ENCODE data around the gene RDH5. TPM values are rescaled to one million over a fixed set of nuclear protein-coding genes. Genes with fewer than 3 reads are reported as not detected.
A peak's percentile ranks its signal among the peaks of the same experiment; 100 is the strongest.

RDH5 gene
- total RNA-seq, 1 experiment from 2014 or later, result 5.8 TPM

DNA sequence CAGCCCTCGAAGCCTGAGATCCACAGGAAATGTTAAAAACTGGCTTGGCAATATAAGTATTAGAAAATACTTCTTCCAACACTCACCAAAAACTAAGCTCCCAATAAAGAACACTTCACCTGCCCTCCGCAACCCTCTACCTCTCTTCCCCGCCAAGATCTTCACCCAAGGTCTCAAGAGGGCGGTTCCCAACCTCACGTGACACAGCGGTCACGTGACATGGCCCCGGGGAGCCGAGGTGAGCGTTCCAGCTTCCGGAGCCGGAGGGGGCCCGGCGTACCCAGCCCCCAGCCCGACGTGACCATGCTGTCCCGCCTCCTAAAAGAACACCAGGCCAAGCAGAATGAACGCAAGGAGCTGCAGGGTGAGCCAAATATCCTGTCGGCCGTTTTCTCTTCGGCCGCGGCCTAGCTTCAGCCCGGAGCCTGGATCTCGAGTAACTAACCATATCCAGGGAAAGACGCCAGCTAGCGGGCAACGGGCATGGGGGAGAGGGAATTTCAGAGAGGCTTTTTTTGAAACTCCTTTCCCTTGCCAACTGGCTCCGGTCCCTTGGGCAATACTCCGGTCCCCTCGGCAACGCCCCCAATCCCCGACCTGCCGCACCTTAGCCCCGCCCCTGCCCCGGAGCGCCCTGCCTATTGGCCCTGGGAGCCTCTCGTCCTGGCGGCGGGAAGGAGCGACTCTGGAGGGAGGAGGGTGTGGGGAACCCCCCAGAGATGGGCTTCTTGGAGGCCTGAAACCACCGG, 4.2 kb upstream of the RDH5 start, which contains the start of gene BLOC1S1 (continued):
- TF ChIP-seq, protein P1, sequence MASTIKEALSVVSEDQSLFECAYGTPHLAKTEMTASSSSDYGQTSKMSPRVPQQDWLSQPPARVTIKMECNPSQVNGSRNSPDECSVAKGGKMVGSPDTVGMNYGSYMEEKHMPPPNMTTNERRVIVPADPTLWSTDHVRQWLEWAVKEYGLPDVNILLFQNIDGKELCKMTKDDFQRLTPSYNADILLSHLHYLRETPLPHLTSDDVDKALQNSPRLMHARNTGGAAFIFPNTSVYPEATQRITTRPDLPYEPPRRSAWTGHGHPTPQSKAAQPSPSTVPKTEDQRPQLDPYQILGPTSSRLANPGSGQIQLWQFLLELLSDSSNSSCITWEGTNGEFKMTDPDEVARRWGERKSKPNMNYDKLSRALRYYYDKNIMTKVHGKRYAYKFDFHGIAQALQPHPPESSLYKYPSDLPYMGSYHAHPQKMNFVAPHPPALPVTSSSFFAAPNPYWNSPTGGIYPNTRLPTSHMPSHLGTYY (CRISPR knock-in tag; IDR thresholded peaks at IDR 0.05), result no peak
- no peak for TF ChIP-seq CBFB (CRISPR knock-in tag; IDR thresholded peaks at IDR 0.05; ENCODE audit: low read depth)
- no peak for TF ChIP-seq ZNF121 (CRISPR knock-in tag; IDR thresholded peaks at IDR 0.05)
- TF ChIP-seq, protein P2, sequence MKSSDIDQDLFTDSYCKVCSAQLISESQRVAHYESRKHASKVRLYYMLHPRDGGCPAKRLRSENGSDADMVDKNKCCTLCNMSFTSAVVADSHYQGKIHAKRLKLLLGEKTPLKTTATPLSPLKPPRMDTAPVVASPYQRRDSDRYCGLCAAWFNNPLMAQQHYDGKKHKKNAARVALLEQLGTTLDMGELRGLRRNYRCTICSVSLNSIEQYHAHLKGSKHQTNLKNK (CRISPR knock-in tag; IDR thresholded peaks at IDR 0.05), result no peak
- TF ChIP-seq, protein P3, sequence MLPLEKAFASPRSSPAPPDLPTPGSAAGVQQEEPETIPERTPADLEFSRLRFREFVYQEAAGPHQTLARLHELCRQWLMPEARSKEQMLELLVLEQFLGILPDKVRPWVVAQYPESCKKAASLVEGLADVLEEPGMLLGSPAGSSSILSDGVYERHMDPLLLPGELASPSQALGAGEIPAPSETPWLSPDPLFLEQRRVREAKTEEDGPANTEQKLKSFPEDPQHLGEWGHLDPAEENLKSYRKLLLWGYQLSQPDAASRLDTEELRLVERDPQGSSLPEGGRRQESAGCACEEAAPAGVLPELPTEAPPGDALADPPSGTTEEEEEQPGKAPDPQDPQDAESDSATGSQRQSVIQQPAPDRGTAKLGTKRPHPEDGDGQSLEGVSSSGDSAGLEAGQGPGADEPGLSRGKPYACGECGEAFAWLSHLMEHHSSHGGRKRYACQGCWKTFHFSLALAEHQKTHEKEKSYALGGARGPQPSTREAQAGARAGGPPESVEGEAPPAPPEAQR (CRISPR knock-in tag; IDR thresholded peaks at IDR 0.05), result no peak
- TF ChIP-seq ZNF416 (CRISPR knock-in tag; IDR thresholded peaks at IDR 0.05), result no peak
- TF ChIP-seq RORB (CRISPR knock-in tag; IDR thresholded peaks at IDR 0.05), result no peak
- no peak for TF ChIP-seq MXD4 (CRISPR knock-in tag; IDR thresholded peaks at IDR 0.05; ENCODE audit: borderline replicate concordance)
- TF ChIP-seq, protein P4, sequence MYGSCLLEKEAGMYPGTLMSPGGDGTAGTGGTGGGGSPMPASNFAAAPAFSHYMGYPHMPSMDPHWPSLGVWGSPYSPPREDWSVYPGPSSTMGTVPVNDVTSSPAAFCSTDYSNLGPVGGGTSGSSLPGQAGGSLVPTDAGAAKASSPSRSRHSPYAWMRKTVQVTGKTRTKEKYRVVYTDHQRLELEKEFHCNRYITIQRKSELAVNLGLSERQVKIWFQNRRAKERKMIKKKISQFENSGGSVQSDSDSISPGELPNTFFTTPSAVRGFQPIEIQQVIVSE (CRISPR knock-in tag; IDR thresholded peaks at IDR 0.05; ENCODE audit: borderline replicate concordance), result no peak
- TF ChIP-seq ZBTB21 (CRISPR knock-in tag; IDR thresholded peaks at IDR 0.05; ENCODE audit: borderline replicate concordance), result no peak
- TF ChIP-seq, protein P5, sequence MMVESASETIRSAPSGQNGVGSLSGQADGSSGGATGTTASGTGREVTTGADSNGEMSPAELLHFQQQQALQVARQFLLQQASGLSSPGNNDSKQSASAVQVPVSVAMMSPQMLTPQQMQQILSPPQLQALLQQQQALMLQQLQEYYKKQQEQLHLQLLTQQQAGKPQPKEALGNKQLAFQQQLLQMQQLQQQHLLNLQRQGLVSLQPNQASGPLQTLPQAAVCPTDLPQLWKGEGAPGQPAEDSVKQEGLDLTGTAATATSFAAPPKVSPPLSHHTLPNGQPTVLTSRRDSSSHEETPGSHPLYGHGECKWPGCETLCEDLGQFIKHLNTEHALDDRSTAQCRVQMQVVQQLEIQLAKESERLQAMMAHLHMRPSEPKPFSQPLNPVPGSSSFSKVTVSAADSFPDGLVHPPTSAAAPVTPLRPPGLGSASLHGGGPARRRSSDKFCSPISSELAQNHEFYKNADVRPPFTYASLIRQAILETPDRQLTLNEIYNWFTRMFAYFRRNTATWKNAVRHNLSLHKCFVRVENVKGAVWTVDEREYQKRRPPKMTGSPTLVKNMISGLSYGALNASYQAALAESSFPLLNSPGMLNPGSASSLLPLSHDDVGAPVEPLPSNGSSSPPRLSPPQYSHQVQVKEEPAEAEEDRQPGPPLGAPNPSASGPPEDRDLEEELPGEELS (CRISPR knock-in tag; IDR thresholded peaks at IDR 0.05), result no peak; the same call in 1 of the 2 replicates
- TF ChIP-seq HMGA2 (CRISPR knock-in tag; IDR thresholded peaks at IDR 0.05), result no peak
- TF ChIP-seq, protein P6, sequence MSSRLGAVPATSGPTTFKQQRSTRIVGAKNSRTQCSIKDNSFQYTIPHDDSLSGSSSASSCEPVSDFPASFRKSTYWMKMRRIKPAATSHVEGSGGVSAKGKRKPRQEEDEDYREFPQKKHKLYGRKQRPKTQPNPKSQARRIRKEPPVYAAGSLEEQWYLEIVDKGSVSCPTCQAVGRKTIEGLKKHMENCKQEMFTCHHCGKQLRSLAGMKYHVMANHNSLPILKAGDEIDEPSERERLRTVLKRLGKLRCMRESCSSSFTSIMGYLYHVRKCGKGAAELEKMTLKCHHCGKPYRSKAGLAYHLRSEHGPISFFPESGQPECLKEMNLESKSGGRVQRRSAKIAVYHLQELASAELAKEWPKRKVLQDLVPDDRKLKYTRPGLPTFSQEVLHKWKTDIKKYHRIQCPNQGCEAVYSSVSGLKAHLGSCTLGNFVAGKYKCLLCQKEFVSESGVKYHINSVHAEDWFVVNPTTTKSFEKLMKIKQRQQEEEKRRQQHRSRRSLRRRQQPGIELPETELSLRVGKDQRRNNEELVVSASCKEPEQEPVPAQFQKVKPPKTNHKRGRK (CRISPR knock-in tag; IDR thresholded peaks at IDR 0.05; ENCODE audit: borderline replicate concordance), result no peak
- no peak for TF ChIP-seq NR1H2 (CRISPR knock-in tag; IDR thresholded peaks at IDR 0.05)
- TF ChIP-seq, protein P7, sequence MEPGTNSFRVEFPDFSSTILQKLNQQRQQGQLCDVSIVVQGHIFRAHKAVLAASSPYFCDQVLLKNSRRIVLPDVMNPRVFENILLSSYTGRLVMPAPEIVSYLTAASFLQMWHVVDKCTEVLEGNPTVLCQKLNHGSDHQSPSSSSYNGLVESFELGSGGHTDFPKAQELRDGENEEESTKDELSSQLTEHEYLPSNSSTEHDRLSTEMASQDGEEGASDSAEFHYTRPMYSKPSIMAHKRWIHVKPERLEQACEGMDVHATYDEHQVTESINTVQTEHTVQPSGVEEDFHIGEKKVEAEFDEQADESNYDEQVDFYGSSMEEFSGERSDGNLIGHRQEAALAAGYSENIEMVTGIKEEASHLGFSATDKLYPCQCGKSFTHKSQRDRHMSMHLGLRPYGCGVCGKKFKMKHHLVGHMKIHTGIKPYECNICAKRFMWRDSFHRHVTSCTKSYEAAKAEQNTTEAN (CRISPR knock-in tag; IDR thresholded peaks at IDR 0.05), result no peak
- TF ChIP-seq, protein P8, sequence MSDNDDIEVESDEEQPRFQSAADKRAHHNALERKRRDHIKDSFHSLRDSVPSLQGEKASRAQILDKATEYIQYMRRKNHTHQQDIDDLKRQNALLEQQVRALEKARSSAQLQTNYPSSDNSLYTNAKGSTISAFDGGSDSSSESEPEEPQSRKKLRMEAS (CRISPR knock-in tag; IDR thresholded peaks at IDR 0.05), result peak; percentile 88
- TF ChIP-seq, protein P9, sequence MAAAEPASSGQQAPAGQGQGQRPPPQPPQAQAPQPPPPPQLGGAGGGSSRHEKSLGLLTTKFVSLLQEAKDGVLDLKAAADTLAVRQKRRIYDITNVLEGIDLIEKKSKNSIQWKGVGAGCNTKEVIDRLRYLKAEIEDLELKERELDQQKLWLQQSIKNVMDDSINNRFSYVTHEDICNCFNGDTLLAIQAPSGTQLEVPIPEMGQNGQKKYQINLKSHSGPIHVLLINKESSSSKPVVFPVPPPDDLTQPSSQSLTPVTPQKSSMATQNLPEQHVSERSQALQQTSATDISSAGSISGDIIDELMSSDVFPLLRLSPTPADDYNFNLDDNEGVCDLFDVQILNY (CRISPR knock-in tag; IDR thresholded peaks at IDR 0.05), result no peak; the same call in none of the 2 replicates
- TF ChIP-seq, protein P10, sequence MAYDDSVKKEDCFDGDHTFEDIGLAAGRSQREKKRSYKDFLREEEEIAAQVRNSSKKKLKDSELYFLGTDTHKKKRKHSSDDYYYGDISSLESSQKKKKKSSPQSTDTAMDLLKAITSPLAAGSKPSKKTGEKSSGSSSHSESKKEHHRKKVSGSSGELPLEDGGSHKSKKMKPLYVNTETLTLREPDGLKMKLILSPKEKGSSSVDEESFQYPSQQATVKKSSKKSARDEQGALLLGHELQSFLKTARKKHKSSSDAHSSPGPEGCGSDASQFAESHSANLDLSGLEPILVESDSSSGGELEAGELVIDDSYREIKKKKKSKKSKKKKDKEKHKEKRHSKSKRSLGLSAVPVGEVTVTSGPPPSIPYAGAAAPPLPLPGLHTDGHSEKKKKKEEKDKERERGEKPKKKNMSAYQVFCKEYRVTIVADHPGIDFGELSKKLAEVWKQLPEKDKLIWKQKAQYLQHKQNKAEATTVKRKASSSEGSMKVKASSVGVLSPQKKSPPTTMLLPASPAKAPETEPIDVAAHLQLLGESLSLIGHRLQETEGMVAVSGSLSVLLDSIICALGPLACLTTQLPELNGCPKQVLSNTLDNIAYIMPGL (CRISPR knock-in tag; IDR thresholded peaks at IDR 0.05), result peak; percentile 57; the same call in 1 of the 2 replicates
- TF ChIP-seq, protein P11, sequence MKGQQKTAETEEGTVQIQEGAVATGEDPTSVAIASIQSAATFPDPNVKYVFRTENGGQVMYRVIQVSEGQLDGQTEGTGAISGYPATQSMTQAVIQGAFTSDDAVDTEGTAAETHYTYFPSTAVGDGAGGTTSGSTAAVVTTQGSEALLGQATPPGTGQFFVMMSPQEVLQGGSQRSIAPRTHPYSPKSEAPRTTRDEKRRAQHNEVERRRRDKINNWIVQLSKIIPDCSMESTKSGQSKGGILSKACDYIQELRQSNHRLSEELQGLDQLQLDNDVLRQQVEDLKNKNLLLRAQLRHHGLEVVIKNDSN (CRISPR knock-in tag; IDR thresholded peaks at IDR 0.05), result peak; percentile 100

All from WTC11 (cell line).